ENCODE results near the gene DTD1. TPM values are rescaled to one million over a fixed set of nuclear protein-coding genes. Genes with fewer than 3 reads are reported as not detected.

DTD1 gene
- polyA plus RNA-seq, 1 of the 3 experiments (the other 2 are of a cell fraction), result 81.1 TPM

DNA sequence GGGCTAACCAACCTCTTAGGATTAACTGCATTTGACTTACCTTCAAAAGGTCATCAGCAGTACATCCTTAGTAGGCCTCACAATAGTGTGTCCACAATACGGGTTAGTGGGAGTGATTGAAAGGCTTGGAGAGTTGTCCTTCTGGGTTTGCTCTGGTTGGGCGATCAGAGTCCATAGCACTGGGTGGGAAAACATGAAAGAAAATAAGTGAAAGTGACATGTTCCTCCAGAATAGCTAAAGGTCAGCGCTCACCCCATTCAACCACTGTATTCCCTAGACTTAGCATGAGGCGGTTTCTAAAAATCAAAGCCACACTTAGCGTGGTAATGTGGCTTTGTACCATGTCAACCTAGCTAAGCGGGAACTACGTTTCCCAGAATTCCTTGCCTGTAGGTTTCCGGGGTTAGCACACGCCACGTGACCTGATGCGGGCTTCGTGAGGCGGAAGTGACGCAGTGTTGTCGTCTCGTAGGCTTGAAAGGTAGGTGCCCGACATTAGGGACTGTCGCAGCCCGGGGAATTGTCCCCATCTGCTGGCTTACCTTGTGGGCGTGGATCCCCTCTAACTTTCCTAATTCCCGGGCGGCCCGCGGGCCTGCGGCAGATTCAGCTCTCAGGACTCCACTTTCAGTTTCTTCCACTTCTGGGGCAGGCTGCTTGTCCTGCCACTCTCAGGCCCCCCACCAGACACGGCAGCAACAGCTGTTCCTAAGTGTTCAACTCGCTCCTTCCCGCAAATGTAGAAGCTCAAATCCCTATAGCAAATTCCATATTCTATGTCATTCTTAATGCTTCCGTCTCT is 206.0 kb downstream of the DTD1 start:
- WGBS (ENCODE audit: low lambda C conversion rate), result 7% methylated on average over 19 of the region's 29 CpGs
- no peaks in the 10 kb centered on the region for H3K9me2 ChIP-seq
- POLR2A ChIA-PET, result interaction anchor here (0.6 kb wide), 1 partner anchor 33 kb away, joined by 5 read pairs; no protein-coding TSS in a partner anchor
- TF ChIP-seq, protein P1, sequence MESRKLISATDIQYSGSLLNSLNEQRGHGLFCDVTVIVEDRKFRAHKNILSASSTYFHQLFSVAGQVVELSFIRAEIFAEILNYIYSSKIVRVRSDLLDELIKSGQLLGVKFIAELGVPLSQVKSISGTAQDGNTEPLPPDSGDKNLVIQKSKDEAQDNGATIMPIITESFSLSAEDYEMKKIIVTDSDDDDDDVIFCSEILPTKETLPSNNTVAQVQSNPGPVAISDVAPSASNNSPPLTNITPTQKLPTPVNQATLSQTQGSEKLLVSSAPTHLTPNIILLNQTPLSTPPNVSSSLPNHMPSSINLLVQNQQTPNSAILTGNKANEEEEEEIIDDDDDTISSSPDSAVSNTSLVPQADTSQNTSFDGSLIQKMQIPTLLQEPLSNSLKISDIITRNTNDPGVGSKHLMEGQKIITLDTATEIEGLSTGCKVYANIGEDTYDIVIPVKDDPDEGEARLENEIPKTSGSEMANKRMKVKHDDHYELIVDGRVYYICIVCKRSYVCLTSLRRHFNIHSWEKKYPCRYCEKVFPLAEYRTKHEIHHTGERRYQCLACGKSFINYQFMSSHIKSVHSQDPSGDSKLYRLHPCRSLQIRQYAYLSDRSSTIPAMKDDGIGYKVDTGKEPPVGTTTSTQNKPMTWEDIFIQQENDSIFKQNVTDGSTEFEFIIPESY (IDR thresholded peaks at IDR 0.05; ENCODE audit: borderline replicate concordance, low read depth), result no peak
- TF ChIP-seq FOXM1 (IDR thresholded peaks at IDR 0.05; ENCODE audit: low read depth) (no peak), RXRA (IDR thresholded peaks at IDR 0.05; ENCODE audit: borderline replicate concordance, low read depth) (no peak), EZH2phosphoT487 (IDR thresholded peaks at IDR 0.05; ENCODE audit: borderline replicate concordance, low read depth) (no peak), RFX5 (IDR thresholded peaks at IDR 0.05; ENCODE audit: low read length) (no peak), SIN3A (IDR thresholded peaks at IDR 0.05; ENCODE audit: borderline replicate concordance, low read depth, low read length) (no peak), NRF1 (IDR thresholded peaks at IDR 0.05; ENCODE audit: low read depth, low read length) (no peak), YY1 (IDR thresholded peaks at IDR 0.05; ENCODE audit: low read depth) (no peak), JUND (IDR thresholded peaks at IDR 0.05) (no peak), TAF1 (IDR thresholded peaks at IDR 0.05; ENCODE audit: borderline replicate concordance, low read depth, low read length) (no peak), ELF1 (IDR thresholded peaks at IDR 0.05) (peak; percentile 96), TCF12 (IDR thresholded peaks at IDR 0.05) (no peak), MEF2A (IDR thresholded peaks at IDR 0.05; ENCODE audit: borderline replicate concordance, low read depth) (no peak), SMC3 (IDR thresholded peaks at IDR 0.05; ENCODE audit: low read depth, low read length) (no peak; the same call in 1 of the 2 replicates), GABPA (IDR thresholded peaks at IDR 0.05; ENCODE audit: low read depth) (peak; percentile 94), CHD2 (IDR thresholded peaks at IDR 0.05; ENCODE audit: low read length, partially characterized antibody) (peak; percentile 75), RCOR1 (IDR thresholded peaks at IDR 0.05; ENCODE audit: low read length) (no peak), NFIC (IDR thresholded peaks at IDR 0.05; ENCODE audit: borderline replicate concordance) (no peak)
- TF ChIP-seq, protein P2, sequence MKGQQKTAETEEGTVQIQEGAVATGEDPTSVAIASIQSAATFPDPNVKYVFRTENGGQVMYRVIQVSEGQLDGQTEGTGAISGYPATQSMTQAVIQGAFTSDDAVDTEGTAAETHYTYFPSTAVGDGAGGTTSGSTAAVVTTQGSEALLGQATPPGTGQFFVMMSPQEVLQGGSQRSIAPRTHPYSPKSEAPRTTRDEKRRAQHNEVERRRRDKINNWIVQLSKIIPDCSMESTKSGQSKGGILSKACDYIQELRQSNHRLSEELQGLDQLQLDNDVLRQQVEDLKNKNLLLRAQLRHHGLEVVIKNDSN (IDR thresholded peaks at IDR 0.05; ENCODE audit: borderline replicate concordance, low read depth), result peak; percentile 99
- TF ChIP-seq, protein P3, sequence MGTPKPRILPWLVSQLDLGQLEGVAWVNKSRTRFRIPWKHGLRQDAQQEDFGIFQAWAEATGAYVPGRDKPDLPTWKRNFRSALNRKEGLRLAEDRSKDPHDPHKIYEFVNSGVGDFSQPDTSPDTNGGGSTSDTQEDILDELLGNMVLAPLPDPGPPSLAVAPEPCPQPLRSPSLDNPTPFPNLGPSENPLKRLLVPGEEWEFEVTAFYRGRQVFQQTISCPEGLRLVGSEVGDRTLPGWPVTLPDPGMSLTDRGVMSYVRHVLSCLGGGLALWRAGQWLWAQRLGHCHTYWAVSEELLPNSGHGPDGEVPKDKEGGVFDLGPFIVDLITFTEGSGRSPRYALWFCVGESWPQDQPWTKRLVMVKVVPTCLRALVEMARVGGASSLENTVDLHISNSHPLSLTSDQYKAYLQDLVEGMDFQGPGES (IDR thresholded peaks at IDR 0.05; ENCODE audit: low read depth, low read length), result no peak
- TF ChIP-seq, protein P4, sequence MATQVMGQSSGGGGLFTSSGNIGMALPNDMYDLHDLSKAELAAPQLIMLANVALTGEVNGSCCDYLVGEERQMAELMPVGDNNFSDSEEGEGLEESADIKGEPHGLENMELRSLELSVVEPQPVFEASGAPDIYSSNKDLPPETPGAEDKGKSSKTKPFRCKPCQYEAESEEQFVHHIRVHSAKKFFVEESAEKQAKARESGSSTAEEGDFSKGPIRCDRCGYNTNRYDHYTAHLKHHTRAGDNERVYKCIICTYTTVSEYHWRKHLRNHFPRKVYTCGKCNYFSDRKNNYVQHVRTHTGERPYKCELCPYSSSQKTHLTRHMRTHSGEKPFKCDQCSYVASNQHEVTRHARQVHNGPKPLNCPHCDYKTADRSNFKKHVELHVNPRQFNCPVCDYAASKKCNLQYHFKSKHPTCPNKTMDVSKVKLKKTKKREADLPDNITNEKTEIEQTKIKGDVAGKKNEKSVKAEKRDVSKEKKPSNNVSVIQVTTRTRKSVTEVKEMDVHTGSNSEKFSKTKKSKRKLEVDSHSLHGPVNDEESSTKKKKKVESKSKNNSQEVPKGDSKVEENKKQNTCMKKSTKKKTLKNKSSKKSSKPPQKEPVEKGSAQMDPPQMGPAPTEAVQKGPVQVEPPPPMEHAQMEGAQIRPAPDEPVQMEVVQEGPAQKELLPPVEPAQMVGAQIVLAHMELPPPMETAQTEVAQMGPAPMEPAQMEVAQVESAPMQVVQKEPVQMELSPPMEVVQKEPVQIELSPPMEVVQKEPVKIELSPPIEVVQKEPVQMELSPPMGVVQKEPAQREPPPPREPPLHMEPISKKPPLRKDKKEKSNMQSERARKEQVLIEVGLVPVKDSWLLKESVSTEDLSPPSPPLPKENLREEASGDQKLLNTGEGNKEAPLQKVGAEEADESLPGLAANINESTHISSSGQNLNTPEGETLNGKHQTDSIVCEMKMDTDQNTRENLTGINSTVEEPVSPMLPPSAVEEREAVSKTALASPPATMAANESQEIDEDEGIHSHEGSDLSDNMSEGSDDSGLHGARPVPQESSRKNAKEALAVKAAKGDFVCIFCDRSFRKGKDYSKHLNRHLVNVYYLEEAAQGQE (IDR thresholded peaks at IDR 0.05; ENCODE audit: low read depth, low read length), result peak; percentile 27; the same call in 1 of the 2 replicates
- TF ChIP-seq, protein P5, sequence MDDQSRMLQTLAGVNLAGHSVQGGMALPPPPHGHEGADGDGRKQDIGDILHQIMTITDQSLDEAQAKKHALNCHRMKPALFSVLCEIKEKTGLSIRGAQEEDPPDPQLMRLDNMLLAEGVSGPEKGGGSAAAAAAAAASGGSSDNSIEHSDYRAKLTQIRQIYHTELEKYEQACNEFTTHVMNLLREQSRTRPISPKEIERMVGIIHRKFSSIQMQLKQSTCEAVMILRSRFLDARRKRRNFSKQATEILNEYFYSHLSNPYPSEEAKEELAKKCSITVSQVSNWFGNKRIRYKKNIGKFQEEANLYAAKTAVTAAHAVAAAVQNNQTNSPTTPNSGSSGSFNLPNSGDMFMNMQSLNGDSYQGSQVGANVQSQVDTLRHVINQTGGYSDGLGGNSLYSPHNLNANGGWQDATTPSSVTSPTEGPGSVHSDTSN (IDR thresholded peaks at IDR 0.05), result no peak
- TF ChIP-seq, protein P6, sequence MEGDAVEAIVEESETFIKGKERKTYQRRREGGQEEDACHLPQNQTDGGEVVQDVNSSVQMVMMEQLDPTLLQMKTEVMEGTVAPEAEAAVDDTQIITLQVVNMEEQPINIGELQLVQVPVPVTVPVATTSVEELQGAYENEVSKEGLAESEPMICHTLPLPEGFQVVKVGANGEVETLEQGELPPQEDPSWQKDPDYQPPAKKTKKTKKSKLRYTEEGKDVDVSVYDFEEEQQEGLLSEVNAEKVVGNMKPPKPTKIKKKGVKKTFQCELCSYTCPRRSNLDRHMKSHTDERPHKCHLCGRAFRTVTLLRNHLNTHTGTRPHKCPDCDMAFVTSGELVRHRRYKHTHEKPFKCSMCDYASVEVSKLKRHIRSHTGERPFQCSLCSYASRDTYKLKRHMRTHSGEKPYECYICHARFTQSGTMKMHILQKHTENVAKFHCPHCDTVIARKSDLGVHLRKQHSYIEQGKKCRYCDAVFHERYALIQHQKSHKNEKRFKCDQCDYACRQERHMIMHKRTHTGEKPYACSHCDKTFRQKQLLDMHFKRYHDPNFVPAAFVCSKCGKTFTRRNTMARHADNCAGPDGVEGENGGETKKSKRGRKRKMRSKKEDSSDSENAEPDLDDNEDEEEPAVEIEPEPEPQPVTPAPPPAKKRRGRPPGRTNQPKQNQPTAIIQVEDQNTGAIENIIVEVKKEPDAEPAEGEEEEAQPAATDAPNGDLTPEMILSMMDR (IDR thresholded peaks at IDR 0.05), result no peak

More for the DNA sequence above, 206.0 kb downstream of the DTD1 start:
- Histone ChIP-seq H3K4me2 (peak overlapping the region; percentile 87), H3K9ac (peak overlapping the region; percentile 66), H4K20me1 (ENCODE audit: insufficient read depth) (no peaks in the 10 kb centered on the region), H3K27ac (ENCODE audit: low read depth in 2 of 2, low read length in 1 of 2) (peak overlapping the region; percentile 59 to 69; a peak in 3 of 4 replicates), H2AFZ (ENCODE audit: low read depth) (peak overlapping the region; percentile 89), H3K9me3 (no peaks in the 10 kb centered on the region), H3K4me1 (ENCODE audit: control insufficient read depth in 1 of 2, insufficient read depth in 2 of 2, low read depth in 1 of 2, low read length in 1 of 2) (peaks cover 0 to 6% of the 10 kb centered on the region in 2 experiments; a peak in 2 of 4 replicates), H3K27me3 (ENCODE audit: insufficient read depth) (no peaks in the 10 kb centered on the region), H3F3A (replicated peaks; ENCODE audit: insufficient read depth) (no peaks in the 10 kb centered on the region), H3K79me2 (ENCODE audit: insufficient read depth) (no peaks in the 10 kb centered on the region), H3K4me3 (ENCODE audit: low read depth in 2 of 2, low read length in 1 of 2) (peak overlapping the region; percentile 83 to 91), H3K36me3 (replicated peaks in 1 of 2; ENCODE audit: control insufficient read depth in 1 of 2, insufficient read depth in 2 of 2, low read length in 1 of 2) (no peaks in the 10 kb centered on the region)
- DNase-seq, result peak; percentile 80
- CTCF ChIA-PET, result interaction anchor here (0.7 to 1.4 kb wide), 6 partner anchors 10 to 205 kb away, joined by 3 to 9 read pairs (median 4); no protein-coding TSS in a partner anchor
